Neural progenitor cell (in vitro differentiated cells): Measurements from ENCODE around the gene PLEKHH2. TPM values are rescaled to one million over a fixed set of nuclear protein-coding genes. Genes with fewer than 3 reads are reported as not detected.
"Not testable (repeated sequence)": the region's sequence is repeated elsewhere in the genome, so short reads cannot be mapped to it uniquely, and the experiment has no call there.

Experiments
- DNase-seq: peaks from one replicate; pipeline ENCODE4 v3.0.0-alpha.2; 2016; ENCODE audit warnings: low spot score
- H2AFZ ChIP-seq: fragments of 200-600 bp; sonication (generic); replicated peaks from 2 replicates; pipeline ENCODE4 v1.6.1; 2016; ENCODE audit warnings: antibody characterized with exemption
- H3F3A ChIP-seq: fragments of 200-600 bp; sonication (generic); 2 replicates; pipeline ENCODE4 v1.6.1; 2016; ENCODE audit warnings: antibody characterized with exemption, low read depth
- H3K27ac ChIP-seq: fragments of 200-600 bp; sonication (generic); 2 replicates; pipeline ENCODE4 v1.5.1; 2016; ENCODE audit warnings: mild to moderate bottlenecking
- H3K27me3 ChIP-seq: fragments of 200-600 bp; sonication (generic); 2 replicates; pipeline ENCODE4 v1.6.1; 2016; ENCODE audit warnings: mild to moderate bottlenecking, moderate library complexity
- H3K36me3 ChIP-seq: fragments of 200-600 bp; sonication (generic); 2 replicates; pipeline ENCODE4 v1.5.1; 2016
- H3K4me1 ChIP-seq: fragments of 200-600 bp; sonication (generic); 2 replicates; pipeline ENCODE4 v1.6.1; 2016; ENCODE audit warnings: mixed run types
- H3K4me2 ChIP-seq: fragments of 200-600 bp; sonication (generic); 2 replicates; pipeline ENCODE4 v1.6.1; 2016
- H3K4me3 ChIP-seq: fragments of 200-600 bp; sonication (generic); 2 replicates; pipeline ENCODE4 v1.5.1; 2016
- H3K79me2 ChIP-seq: fragments of 200-600 bp; sonication (generic); 2 replicates; pipeline ENCODE4 v1.6.1; 2016; ENCODE audit warnings: low read depth
- H3K9ac ChIP-seq: fragments of 200-600 bp; sonication (generic); 2 replicates; pipeline ENCODE4 v1.6.1; 2016
- H3K9me3 ChIP-seq: fragments of 200-600 bp; sonication (generic); 2 replicates; pipeline ENCODE4 v1.5.1; 2016; ENCODE audit warnings: low read depth
- H4K20me1 ChIP-seq: fragments of 200-600 bp; sonication (generic); 2 replicates; pipeline ENCODE4 v1.6.1; 2016; ENCODE audit warnings: low read depth
- H3K27ac Mint-ChIP-seq: 3 replicates; pipeline ENCODE4 v1.8.0; 2021; ENCODE audit warnings: mixed read lengths
- H3K27me3 Mint-ChIP-seq: 2 replicates; pipeline ENCODE4 v1.8.0; 2022; ENCODE audit warnings: low read depth, mild to moderate bottlenecking, inconsistent platforms, moderate library complexity, mixed read lengths; ENCODE audit not compliant: insufficient read depth
- H3K36me3 Mint-ChIP-seq: 3 replicates; pipeline ENCODE4 v1.8.0; 2021; ENCODE audit warnings: mixed read lengths
- H3K4me1 Mint-ChIP-seq: 3 replicates; pipeline ENCODE4 v1.8.0; 2021; ENCODE audit warnings: mixed read lengths
- H3K4me3 Mint-ChIP-seq: 3 replicates; pipeline ENCODE4 v1.8.0; 2021; ENCODE audit warnings: mild to moderate bottlenecking, moderate library complexity, mixed read lengths
- H3K9me3 Mint-ChIP-seq: 3 replicates; pipeline ENCODE4 v1.8.0; 2020; ENCODE audit warnings: mixed read lengths
- CTCF ChIP-seq: fragments of 200-600 bp; sonication (generic); IDR thresholded peaks from 2 replicates; pipeline ENCODE4 v1.5.1; 2017; ENCODE audit warnings: antibody characterized with exemption, mild to moderate bottlenecking
- EZH2 ChIP-seq: fragments of 200-600 bp; sonication (generic); IDR thresholded peaks from 2 replicates; pipeline ENCODE4 v1.6.1; 2017; ENCODE audit warnings: antibody characterized with exemption, mild to moderate bottlenecking, moderate library complexity
- EZH2phosphoT487 ChIP-seq: fragments of 200-600 bp; sonication (generic); IDR thresholded peaks from 2 replicates; pipeline ENCODE4 v1.6.1; 2017; ENCODE audit warnings: antibody characterized with exemption
- total RNA-seq: library from RNA; depleted of rRNA; stranded (reverse); fragments of >200 nt; gene quantifications from 2 replicates; pipeline ENCODE4 v1.2.3, GENCODE V29; 2015; ENCODE audit warnings: low replicate concordance

PLEKHH2 gene
- total RNA-seq, 1 donor from 2014 or later = 11.2 TPM

- H3K27me3 ChIP-seq = no peaks in the 10 kb centered on the region
- peak overlapping the region; percentile 68 for H3K4me3 ChIP-seq
- H3K79me2 ChIP-seq = peaks cover 23% of the 10 kb centered on the region
- H3F3A ChIP-seq = peaks cover 12% of the 10 kb centered on the region
- H3K9ac ChIP-seq = peak overlapping the region; percentile 30
- peak overlapping the region; percentile 87 for H3K4me2 ChIP-seq
- no peaks in the 10 kb centered on the region for H3K9me3 ChIP-seq
- no peaks in the 10 kb centered on the region for H3K9me3 Mint-ChIP-seq
- peaks cover 7% of the 10 kb centered on the region for H4K20me1 ChIP-seq
- no peaks in the 10 kb centered on the region for H3K27me3 Mint-ChIP-seq
- no peak for DNase-seq
- H3K36me3 ChIP-seq = peaks cover 10% of the 10 kb centered on the region
- H3K27ac Mint-ChIP-seq = no peak overlapping the region
- peaks cover 12% of the 10 kb centered on the region for H3K4me1 Mint-ChIP-seq
- H3K36me3 Mint-ChIP-seq = no peaks in the 10 kb centered on the region
- TF ChIP-seq CTCF (no peak), EZH2 (no peak), EZH2phosphoT487 (no peak)
- peaks cover 5% of the 10 kb centered on the region for H3K4me1 ChIP-seq
- H3K4me3 Mint-ChIP-seq = peak overlapping the region; percentile 96
- no peak overlapping the region for H3K27ac ChIP-seq
- no peak overlapping the region for H2AFZ ChIP-seq
Measured at GRCh38 chr2:43594875-43595274, 42.2 kb upstream of the PLEKHH2 start.

- peak within 1 kb of the TSS; percentile 93 for H3K27ac ChIP-seq
- Mint-ChIP-seq H3K36me3 (no peaks in the 10 kb centered on the region), H3K4me3 (peak within 1 kb of the TSS; percentile 96), H3K27me3 (no peaks in the 10 kb centered on the region), H3K27ac (peak within 1 kb of the TSS; percentile 91), H3K4me1 (peaks cover 12% of the 10 kb centered on the region), H3K9me3 (no peaks in the 10 kb centered on the region)
- H3K36me3 ChIP-seq = peaks cover 7% of the 10 kb centered on the region
- H4K20me1 ChIP-seq = peaks cover 7% of the 10 kb centered on the region
- no peaks in the 10 kb centered on the region for H3K9me3 ChIP-seq
- peak within 1 kb of the TSS; percentile 74 for H3K9ac ChIP-seq
- peak within 1 kb of the TSS; percentile 87 for H3K4me2 ChIP-seq
- peak within 1 kb of the TSS; percentile 84 for H2AFZ ChIP-seq
- TF ChIP-seq EZH2phosphoT487 (no peak), EZH2 (no peak), CTCF (no peak)
- peaks cover 12% of the 10 kb centered on the region for H3F3A ChIP-seq
- peaks cover 23% of the 10 kb centered on the region for H3K79me2 ChIP-seq
- peaks cover 5% of the 10 kb centered on the region for H3K4me1 ChIP-seq
- no peaks in the 10 kb centered on the region for H3K27me3 ChIP-seq
- peak; percentile 99 for DNase-seq
- H3K4me3 ChIP-seq = peak within 1 kb of the TSS; percentile 68
Measured at GRCh38 chr2:43595603-43596412, 41.3 kb upstream of the PLEKHH2 start, which contains the start of gene THADA. THADA (minus strand) TSS chr2:43596038; CDS start chr2:43592392, 3,646 bp downstream.

GRCh38 chr2:43600596-43600995 lies 36.5 kb upstream of the PLEKHH2 start:
- not testable (repeated sequence) for H3K4me3 Mint-ChIP-seq, DNase-seq, H3K27me3 ChIP-seq, H3K27me3 Mint-ChIP-seq, H3K9me3 Mint-ChIP-seq, H4K20me1 ChIP-seq, H3K4me3 ChIP-seq, H3K9ac ChIP-seq, H3K4me2 ChIP-seq, H3K27ac Mint-ChIP-seq, H3K9me3 ChIP-seq, H2AFZ ChIP-seq, H3K4me1 Mint-ChIP-seq, H3K36me3 Mint-ChIP-seq, H3K27ac ChIP-seq, H3K79me2 ChIP-seq, H3K36me3 ChIP-seq, H3K4me1 ChIP-seq
- peaks cover 12% of the 10 kb centered on the region for H3F3A ChIP-seq

GRCh38 chr2:43604674-43605073 lies 32.4 kb upstream of the PLEKHH2 start:
- Histone ChIP-seq H4K20me1 (no peaks in the 10 kb centered on the region), H3K27me3 (no peaks in the 10 kb centered on the region), H3K4me1 (peaks cover 5% of the 10 kb centered on the region), H3K9ac (no peak overlapping the region), H3K9me3 (no peaks in the 10 kb centered on the region), H3F3A (peaks cover 6% of the 10 kb centered on the region), H3K36me3 (no peaks in the 10 kb centered on the region), H3K79me2 (no peaks in the 10 kb centered on the region), H3K4me3 (no peak overlapping the region), H2AFZ (peak overlapping the region; percentile 19), H3K4me2 (no peak overlapping the region), H3K27ac (no peak overlapping the region)
- H3K9me3 Mint-ChIP-seq = no peaks in the 10 kb centered on the region
- H3K27me3 Mint-ChIP-seq = peaks cover 6% of the 10 kb centered on the region
- H3K4me1 Mint-ChIP-seq = no peaks in the 10 kb centered on the region
- TF ChIP-seq EZH2 (no peak), CTCF (no peak), EZH2phosphoT487 (no peak)
- no peak for DNase-seq
- H3K27ac Mint-ChIP-seq = no peak overlapping the region
- no peaks in the 10 kb centered on the region for H3K36me3 Mint-ChIP-seq
- no peak overlapping the region for H3K4me3 Mint-ChIP-seq
